HG03159 (cell line): Measurements from ENCODE around the gene CD63.
A peak's percentile ranks its signal among the peaks of the same experiment; 100 is the strongest.
"Not testable (repeated sequence)": the region's sequence is repeated elsewhere in the genome, so short reads cannot be mapped to it uniquely, and the experiment has no call there.

Experiments
- ATAC-seq: cut with Tn5 transposase; IDR thresholded peaks from one replicate; pipeline ENCODE4 v1.9.1; 2021; ENCODE audit warnings: mild to moderate bottlenecking, moderate library complexity; ENCODE audit not compliant: unreplicated experiment

The CD63 gene

GRCh38 chr12:55728939-55729818 lies at the start of gene CD63:
Gene CD63, minus strand, starts transcription at chr12:55729009. Its CDS starts 668 bp downstream, at chr12:55728341.
- peak; percentile 61 for ATAC-seq

GRCh38 chr12:55777856-55778255 lies 49.0 kb upstream of the CD63 start:
- no peak for ATAC-seq

- no peak for ATAC-seq
These were observed 42.9 kb upstream of the CD63 start for GRCh38 chr12:55771736-55772135.

- no peak for ATAC-seq
These were observed 38.3 kb upstream of the CD63 start for GRCh38 chr12:55767156-55767555.

- ATAC-seq, result no peak
These were observed 37.0 kb upstream of the CD63 start for GRCh38 chr12:55765736-55766290.

GRCh38 chr12:55762646-55763045 lies 33.8 kb upstream of the CD63 start:
- ATAC-seq, result no peak

GRCh38 chr12:55760663-55761062 lies 31.9 kb upstream of the CD63 start:
- no peak for ATAC-seq

- ATAC-seq, result not testable (repeated sequence)
These were observed 29.8 kb upstream of the CD63 start for GRCh38 chr12:55758575-55758974.

- ATAC-seq, result no peak
These were observed 28.9 kb upstream of the CD63 start for GRCh38 chr12:55757701-55758100.

- ATAC-seq, result no peak
These were observed 26.4 kb upstream of the CD63 start for GRCh38 chr12:55755246-55755645.

- ATAC-seq, result no peak
These were observed 19.6 kb upstream of the CD63 start for GRCh38 chr12:55748230-55748993.

- ATAC-seq, result no peak
These were observed 18.1 kb upstream of the CD63 start for GRCh38 chr12:55746913-55747231.

GRCh38 chr12:55746174-55746912 lies 17.5 kb upstream of the CD63 start:
- no peak for ATAC-seq

GRCh38 chr12:55745361-55746173 lies 16.8 kb upstream of the CD63 start:
- ATAC-seq, result no peak

GRCh38 chr12:55744340-55745030 lies 15.7 kb upstream of the CD63 start:
- ATAC-seq, result no peak

GRCh38 chr12:55743406-55744339 lies 14.9 kb upstream of the CD63 start:
- peak; percentile 40 for ATAC-seq

- ATAC-seq, result peak; percentile 23
These were observed 14.1 kb upstream of the CD63 start, which contains the start of gene GDF11 for GRCh38 chr12:55742719-55743405. Gene GDF11, plus strand, starts transcription at chr12:55743122. Its CDS starts 195 bp downstream, at chr12:55743317.
